Keratinocyte (primary cell): Measurements from ENCODE around the gene PCGF5. TPM values are rescaled to one million over a fixed set of nuclear protein-coding genes. Genes with fewer than 3 reads are reported as not detected.
"Not testable (repeated sequence)": the region's sequence is repeated elsewhere in the genome, so short reads cannot be mapped to it uniquely, and the experiment has no call there.

Experiments used
- DNase-seq: peaks from one replicate; pipeline ENCODE4 v3.0.0-alpha.2; 2011; ENCODE audit warnings: low read depth, missing footprints, low spot score
- FAIRE-seq: peaks from 2 replicates; lab custom pipeline; 2011; peaks lifted over from hg19 to GRCh38; lab: Jason Lieb, UNC
- H2AFZ ChIP-seq: 2 replicates; pipeline ENCODE4 v1.6.0; 2012; ENCODE audit warnings: low read length, control low read depth, inconsistent platforms; ENCODE audit not compliant: control insufficient read depth
- H3K27ac ChIP-seq: 2 replicates; pipeline ENCODE4 v1.5.1; 2011; ENCODE audit warnings: low read length; ENCODE audit not compliant: control insufficient read depth, insufficient read depth
- H3K27me3 ChIP-seq: 3 replicates; pipeline ENCODE4 v1.6.0; 2011; ENCODE audit warnings: low read length; ENCODE audit not compliant: control insufficient read depth, insufficient read depth; ENCODE audit errors: extremely low read depth
- H3K36me3 ChIP-seq, 2 experiments: 2 replicates in 1 of 2; 3 replicates in 1 of 2; pipeline ENCODE4 v1.5.1; 2011; ENCODE audit warnings: low read length in 2 of 2, mild to moderate bottlenecking in 1 of 2; ENCODE audit not compliant: control insufficient read depth in 2 of 2, insufficient read depth in 2 of 2; ENCODE audit errors: extremely low read depth in 1 of 2
- H3K4me1 ChIP-seq: 3 replicates; pipeline ENCODE4 v1.5.1; 2011; ENCODE audit warnings: low read length; ENCODE audit not compliant: control insufficient read depth, insufficient read depth; ENCODE audit errors: extremely low read depth
- H3K4me2 ChIP-seq: 3 replicates; pipeline ENCODE4 v1.6.0; 2011; ENCODE audit warnings: low read depth, low read length; ENCODE audit not compliant: control insufficient read depth, insufficient read depth; ENCODE audit errors: extremely low read depth
- H3K4me3 ChIP-seq, 3 experiments: fragments of 200-600 bp in 1 of 3; sonication (generic) in 1 of 3; 2 replicates in 2 of 3; 3 replicates in 1 of 3; pipeline ENCODE4 v1.5.1; 2011 to 2016; ENCODE audit warnings: low read length in 3 of 3, mild to moderate bottlenecking in 3 of 3, control low read depth in 2 of 3, inconsistent platforms in 1 of 3, low read depth in 1 of 3, mixed read lengths in 1 of 3, mixed run types in 1 of 3, moderate library complexity in 1 of 3; ENCODE audit not compliant: control insufficient read depth in 2 of 3, insufficient read depth in 2 of 3; ENCODE audit errors: extremely low read depth in 1 of 3
- H3K79me2 ChIP-seq: 2 replicates; pipeline ENCODE4 v1.6.0; 2012; ENCODE audit warnings: low read length; ENCODE audit not compliant: control insufficient read depth, insufficient read depth
- H3K9ac ChIP-seq: 3 replicates; pipeline ENCODE4 v1.6.0; 2011; ENCODE audit warnings: low read length; ENCODE audit not compliant: control insufficient read depth, insufficient read depth; ENCODE audit errors: extremely low read depth
- H3K9me1 ChIP-seq: 3 replicates; pipeline ENCODE4 v1.6.0; 2011; ENCODE audit warnings: low read length; ENCODE audit not compliant: control insufficient read depth, insufficient read depth; ENCODE audit errors: extremely low read depth
- H3K9me3 ChIP-seq: 2 replicates; pipeline ENCODE4 v1.5.1; 2012; ENCODE audit warnings: low read depth, low read length; ENCODE audit not compliant: control insufficient read depth
- H4K20me1 ChIP-seq: 3 replicates; pipeline ENCODE4 v1.6.0; 2011; ENCODE audit warnings: low read length; ENCODE audit not compliant: control insufficient read depth, insufficient read depth; ENCODE audit errors: extremely low read depth
- CTCF ChIP-seq, 3 experiments: IDR thresholded peaks in 1 of 3; conservative IDR thresholded peaks in 1 of 3; optimal IDR thresholded peaks in 1 of 3; 2 replicates in 2 of 3; 3 replicates in 1 of 3; pipeline versions ENCODE3 to v1.5.1; 2011; ENCODE audit warnings: low read length in 3 of 3, mild to moderate bottlenecking in 3 of 3, moderate library complexity in 2 of 3, control low read depth in 1 of 3, inconsistent platforms in 1 of 3; ENCODE audit not compliant: insufficient read depth in 2 of 3; ENCODE audit errors: extremely low read depth in 1 of 3
- EZH2 ChIP-seq: IDR thresholded peaks from one replicate; pipeline ENCODE4 v1.6.1; 2012; ENCODE audit warnings: inconsistent platforms, mild to moderate bottlenecking, low read length, moderate library complexity
- dilution Hi-C: fragments of 300-500 bp; cut with MboI; formaldehyde crosslinking; loops from one replicate; pipeline ENCODE4 v1.7.0; 2020; ENCODE audit warnings: low sequenced_read_pairs; ENCODE audit not compliant: extremely low pct_ligation_motif_present
- polyA plus RNA-seq, 5 experiments: library from polyadenylated mRNA; depleted of rRNA in 3 of 5; stranded (reverse) in 3 of 5; stranded (forward) in 1 of 5; unstranded in 1 of 5; fragments of >200 nt; gene quantifications; 1 replicate in 1 of 5; 2 replicates in 3 of 5; 3 replicates in 1 of 5; pipeline versions ENCODE4 v1.2.1 to v1.2.3, GENCODE V29; 2011 to 2012; ENCODE audit warnings: missing spikeins in 2 of 5, low read depth in 1 of 5, low replicate concordance in 1 of 5

PCGF5 gene
- polyA plus RNA-seq, 1 donor (not counting 4 experiments of a cell fraction or from before 2014, with no cell fraction given): 13.9 TPM

- dilution Hi-C loops: loop anchor here (25.0 kb wide), 1 partner anchor 366 kb away; no protein-coding TSS in a partner anchor
- Histone ChIP-seq H3K27me3 (no peaks in the 10 kb centered on the region), H3K9me3 (no peaks in the 10 kb centered on the region), H3K4me2 (no peak overlapping the region), H3K36me3 (peaks cover 0 to 2% of the 10 kb centered on the region in 2 experiments), H3K9ac (no peak overlapping the region), H3K4me1 (no peaks in the 10 kb centered on the region), H2AFZ (no peak overlapping the region), H4K20me1 (no peaks in the 10 kb centered on the region), H3K9me1 (no peaks in the 10 kb centered on the region), H3K27ac (no peak overlapping the region), H3K4me3 (no peak overlapping the region), H3K79me2 (no peaks in the 10 kb centered on the region)
- DNase-seq (no peak), FAIRE-seq (no peak)
- TF ChIP-seq CTCF (optimal IDR thresholded peaks at IDR 0.05 in 1 of 3, IDR thresholded peaks at IDR 0.05 in 1 of 3, conservative IDR thresholded peaks at IDR 0.05 in 1 of 3; ENCODE audit: extremely low read depth in 1 of 3, insufficient read depth in 2 of 3, low read length in 3 of 3): no peak
- TF ChIP-seq EZH2: no peak
Measured at GRCh38 chr10:91253300-91253699, 32.8 kb downstream of the PCGF5 start.

GRCh38 chr10:91257310-91257709 lies 36.8 kb downstream of the PCGF5 start:
- FAIRE-seq: no peak
- dilution Hi-C loops: loop anchor here (25.0 kb wide), 1 partner anchor 370 kb away; no protein-coding TSS in a partner anchor
- no peaks in the 10 kb centered on the region for H3K79me2 ChIP-seq

GRCh38 chr10:91260417-91260816 lies 40.0 kb downstream of the PCGF5 start:
- H3K9ac ChIP-seq, H3K27ac ChIP-seq, H3K79me2 ChIP-seq, FAIRE-seq, DNase-seq, H3K4me1 ChIP-seq, H3K36me3 ChIP-seq, H4K20me1 ChIP-seq, H3K4me3 ChIP-seq, H3K4me2 ChIP-seq, H3K9me3 ChIP-seq, H3K9me1 ChIP-seq, H2AFZ ChIP-seq, H3K27me3 ChIP-seq: not testable (repeated sequence)
- dilution Hi-C loops: loop anchor here (25.0 kb wide), 1 partner anchor 373 kb away; no protein-coding TSS in a partner anchor

More at GRCh38 chr10:91257310-91257709, 36.8 kb downstream of the PCGF5 start:
- no peak overlapping the region for H2AFZ ChIP-seq
- H3K27me3 ChIP-seq: no peaks in the 10 kb centered on the region
- no peaks in the 10 kb centered on the region for H3K4me1 ChIP-seq
- no peaks in the 10 kb centered on the region for H3K9me3 ChIP-seq
- no peak overlapping the region for H3K4me3 ChIP-seq
- H3K27ac ChIP-seq: no peak overlapping the region
- H4K20me1 ChIP-seq: no peaks in the 10 kb centered on the region
- H3K4me2 ChIP-seq: no peak overlapping the region
- no peak for DNase-seq
- TF ChIP-seq EZH2: no peak
- TF ChIP-seq CTCF (optimal IDR thresholded peaks at IDR 0.05 in 1 of 3, IDR thresholded peaks at IDR 0.05 in 1 of 3, conservative IDR thresholded peaks at IDR 0.05 in 1 of 3; ENCODE audit: extremely low read depth in 1 of 3, insufficient read depth in 2 of 3, low read length in 3 of 3): no peak
- no peak overlapping the region for H3K9ac ChIP-seq
- no peaks in the 10 kb centered on the region for H3K9me1 ChIP-seq
- H3K36me3 ChIP-seq: peaks cover 0 to 2% of the 10 kb centered on the region in 2 experiments
